Aorta (tissue), 5 donors: ENCODE measurements around the gene SLC6A12. TPM values are rescaled to one million over a fixed set of nuclear protein-coding genes. Genes with fewer than 3 reads are reported as not detected.

ENCODE experiments used
- ATAC-seq: fragments of 200-7000 bp; cut with Tn5 transposase; one replicate; pipeline ENCODE4 v1.9.1; 2022; ENCODE audit warnings: moderate library complexity; ENCODE audit not compliant: low FRiP score
- DNase-seq, 2 donors: peaks; one replicate each; pipeline ENCODE4 v3.0.0-alpha.2; 2020
- H3K27ac ChIP-seq, 2 donors: one replicate each; pipeline ENCODE4 v1.5.1; 2013; ENCODE audit warnings: low read length in 2 of 2, mild to moderate bottlenecking in 2 of 2, moderate library complexity in 2 of 2, control low read depth in 1 of 2, inconsistent platforms in 1 of 2, low read depth in 1 of 2
- H3K27me3 ChIP-seq, 2 donors: one replicate each; pipeline ENCODE4 v1.6.1; 2013; ENCODE audit warnings: control low read depth in 1 of 2, low read length in 1 of 2, mild to moderate bottlenecking in 1 of 2, moderate library complexity in 1 of 2; ENCODE audit not compliant: insufficient read depth in 2 of 2, control insufficient read depth in 1 of 2
- H3K36me3 ChIP-seq, 2 donors: one replicate each; pipeline ENCODE4 v1.6.1; 2013; ENCODE audit warnings: control low read depth in 1 of 2, low read length in 1 of 2, mild to moderate bottlenecking in 1 of 2; ENCODE audit not compliant: insufficient read depth in 2 of 2, control insufficient read depth in 1 of 2
- H3K4me1 ChIP-seq, 2 donors: one replicate each; pipeline ENCODE4 v1.6.1; 2013; ENCODE audit warnings: low read length in 2 of 2, control low read depth in 1 of 2, mild to moderate bottlenecking in 1 of 2, moderate library complexity in 1 of 2; ENCODE audit not compliant: insufficient read depth in 2 of 2, control insufficient read depth in 1 of 2
- H3K4me3 ChIP-seq, 2 donors: one replicate each; pipeline ENCODE4 v1.5.1; 2013; ENCODE audit warnings: low read length in 2 of 2, control low read depth in 1 of 2, mild to moderate bottlenecking in 1 of 2
- H3K9me3 ChIP-seq: one replicate; pipeline ENCODE4 v1.6.1; 2013; ENCODE audit warnings: mild to moderate bottlenecking, low read length; ENCODE audit not compliant: control insufficient read depth
- WGBS, 2 donors: extraction: QIAGEN DNeasy Blood & Tissue Kit; methylation state at CpG; one replicate each; pipeline ENCODE4 v1.1.7; 2013; 5-methylcytosine and 5-hydroxymethylcytosine counted together
- intact Hi-C, 2 donors: fragments of 100-400 bp; cut with DNase I; formaldehyde crosslinking; loops; one replicate each; pipeline versions ENCODE4 v1.14.2 to v1.15.0; 2022
- polyA plus RNA-seq, 2 donors: library from polyadenylated mRNA; stranded (reverse); fragments of 200-250 nt; gene quantifications; one replicate each; pipeline ENCODE4 v1.2.3, GENCODE V29; 2013
- total RNA-seq, 2 donors: library from RNA; stranded (reverse); fragmentation: NEBNext Ultra II Directional; extraction: Animal tissue kit (Norgen Biotek cat#: 25700); gene quantifications; one replicate each; pipeline ENCODE4 v1.2.1, GENCODE V29; 2021
- donor health status: healthy with polysubstance abuse.
- donor health status: Bipolar disorder and iron deficiency.
- donor health status: DM: no; HTN: no; CAD: no.
- donor health status: DM: no; HTN: no; CAD: no.
- donor health status: DM: yes; HTN: yes; CAD: no.

SLC6A12 gene
- total and polyA plus RNA-seq, 4 donors = 0.38 to 2.2 (median 1.3) TPM; not detected in 1

DNA sequence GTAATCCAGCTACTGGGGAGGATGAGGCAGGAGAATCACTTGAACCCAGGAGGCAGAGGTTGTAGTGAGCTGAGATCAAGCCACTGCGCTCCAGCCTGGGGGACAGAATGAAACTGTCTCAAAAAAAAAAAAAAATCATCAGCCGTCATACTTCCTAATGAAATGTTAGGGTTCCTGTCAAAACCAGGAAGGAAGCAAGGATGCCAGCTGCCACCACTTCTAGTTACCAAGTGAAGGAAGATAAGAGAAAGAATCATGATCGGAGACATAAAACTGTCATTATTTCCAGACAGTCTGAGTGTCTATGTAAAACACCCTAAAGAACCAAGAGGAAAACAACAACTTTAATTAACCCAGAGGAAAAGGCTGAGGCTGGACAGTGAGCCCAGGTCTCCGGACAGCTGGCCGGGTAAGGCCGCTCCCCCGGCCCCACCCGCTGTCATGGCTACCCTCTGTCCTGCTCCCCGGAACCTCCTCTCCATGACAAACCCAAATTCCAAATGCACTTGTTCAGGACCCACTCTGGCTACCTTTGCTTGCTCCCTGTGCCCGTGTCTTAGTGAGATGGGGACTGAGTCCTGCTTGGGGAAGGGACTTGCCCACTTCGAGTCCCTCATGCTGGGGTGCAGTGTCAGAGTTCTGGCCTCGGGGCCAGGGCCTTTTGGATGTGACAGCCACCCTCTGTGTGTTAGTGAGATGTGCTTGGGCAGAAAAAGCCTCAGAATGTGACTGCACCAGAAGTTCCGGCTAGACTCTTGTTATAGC, 29.0 kb downstream of the SLC6A12 start:
- ATAC-seq = no peak
- H3K27me3 ChIP-seq = no peaks in the 10 kb centered on the region
- H3K4me3 ChIP-seq = no peak overlapping the region
- H3K9me3 ChIP-seq = no peaks in the 10 kb centered on the region
- no peaks in the 10 kb centered on the region for H3K36me3 ChIP-seq
- no peak for DNase-seq
- H3K27ac ChIP-seq = no peak overlapping the region
- WGBS, 2 donors = 78% methylated on average over 13 of the region's 13 CpGs
- H3K4me1 ChIP-seq = no peaks in the 10 kb centered on the region
- intact Hi-C loops = no loop called here

DNA sequence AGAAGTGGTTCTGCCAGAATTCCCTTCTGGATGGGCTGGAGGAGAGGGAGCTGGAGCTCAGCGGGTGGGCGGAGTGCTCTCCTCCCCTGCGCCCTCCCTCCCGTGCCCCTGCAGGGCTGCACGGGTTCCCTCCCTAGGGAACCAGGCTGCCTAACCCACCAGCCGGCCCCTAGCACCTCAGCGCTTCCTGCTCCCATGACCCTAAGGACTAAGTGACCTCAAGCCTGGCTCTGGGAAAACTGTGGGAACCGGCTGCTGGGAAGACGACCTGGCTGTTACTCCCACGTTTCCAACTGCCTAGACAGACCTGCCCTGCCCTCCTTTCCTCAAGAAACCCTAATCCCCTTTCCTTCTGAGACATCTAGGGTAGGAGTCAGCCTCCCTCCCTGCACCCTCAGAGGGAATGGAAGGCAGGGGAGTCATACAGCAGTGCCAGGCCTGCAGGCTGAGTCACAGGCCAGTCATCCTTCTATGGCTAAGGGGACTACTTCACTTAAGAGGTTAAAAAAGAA, 31.5 kb downstream of the SLC6A12 start:
- 69 to 71% methylated on average over 10 of the region's 10 CpGs for WGBS, 2 donors
- Histone ChIP-seq H3K27me3 (no peaks in the 10 kb centered on the region), H3K4me1 (no peaks in the 10 kb centered on the region), H3K27ac (no peak overlapping the region), H3K4me3 (no peak overlapping the region), H3K9me3 (no peaks in the 10 kb centered on the region), H3K36me3 (no peaks in the 10 kb centered on the region)
- ATAC-seq (no peak), DNase-seq (no peak)
- intact Hi-C loops = no loop called here

DNA sequence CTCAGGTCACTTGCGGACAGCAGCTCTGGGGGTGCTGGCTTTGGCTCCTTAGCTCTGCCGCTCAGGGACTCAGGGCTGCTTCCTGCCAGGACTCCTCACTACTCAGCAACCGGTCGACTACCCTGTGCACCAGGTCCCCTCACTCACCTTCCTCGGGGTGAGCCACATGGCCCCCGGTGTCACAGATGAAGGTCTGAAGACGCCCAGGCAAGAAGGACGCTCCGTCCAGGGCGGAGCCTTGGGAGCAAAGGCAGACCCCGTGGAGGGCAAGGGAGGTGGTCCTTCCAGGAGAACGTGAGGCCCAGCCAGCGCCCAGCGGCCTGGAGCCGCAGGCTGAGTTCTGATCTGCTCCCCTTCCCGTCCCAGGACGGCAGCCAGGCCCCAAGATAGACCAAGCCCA, 32.0 kb downstream of the SLC6A12 start:
- Histone ChIP-seq H3K4me3 (no peak overlapping the region), H3K36me3 (no peaks in the 10 kb centered on the region), H3K9me3 (no peaks in the 10 kb centered on the region), H3K27me3 (no peaks in the 10 kb centered on the region), H3K27ac (no peak overlapping the region), H3K4me1 (no peaks in the 10 kb centered on the region)
- 84 to 85% methylated on average over 17 of the region's 17 CpGs for WGBS, 2 donors
- intact Hi-C loops = no loop called here
- no peak for ATAC-seq
- no peak for DNase-seq

DNA sequence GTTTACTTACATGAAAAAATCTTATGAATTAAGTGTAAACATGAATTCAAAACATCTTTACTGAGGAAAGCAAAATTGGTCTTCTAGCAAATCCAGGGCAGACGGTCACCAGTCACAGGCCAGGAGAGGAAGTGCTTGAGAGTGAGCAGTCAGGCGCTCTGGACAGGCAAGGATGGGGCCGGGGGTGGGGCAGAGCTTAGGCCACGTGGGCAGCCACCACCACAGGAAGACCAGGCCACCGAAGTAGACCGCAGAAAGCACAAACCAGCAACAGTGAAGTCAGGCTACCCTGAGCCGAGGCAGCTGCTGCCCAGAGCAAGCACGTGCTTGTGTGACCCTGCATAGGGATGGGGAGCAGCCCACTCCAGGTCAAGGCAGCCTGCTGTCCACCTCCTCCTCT, 33.5 kb downstream of the SLC6A12 start:
- no peaks in the 10 kb centered on the region for H3K4me1 ChIP-seq
- no peaks in the 10 kb centered on the region for H3K36me3 ChIP-seq
- peak in 1 of 2 donors; percentile 76 for DNase-seq
- WGBS, 2 donors = 77 to 83% methylated on average over 8 of the region's 8 CpGs
- ATAC-seq = peak; percentile 22
- no peaks in the 10 kb centered on the region for H3K9me3 ChIP-seq
- no peak overlapping the region for H3K4me3 ChIP-seq
- no peak overlapping the region for H3K27ac ChIP-seq
- no peaks in the 10 kb centered on the region for H3K27me3 ChIP-seq
- intact Hi-C loops = no loop called here

DNA sequence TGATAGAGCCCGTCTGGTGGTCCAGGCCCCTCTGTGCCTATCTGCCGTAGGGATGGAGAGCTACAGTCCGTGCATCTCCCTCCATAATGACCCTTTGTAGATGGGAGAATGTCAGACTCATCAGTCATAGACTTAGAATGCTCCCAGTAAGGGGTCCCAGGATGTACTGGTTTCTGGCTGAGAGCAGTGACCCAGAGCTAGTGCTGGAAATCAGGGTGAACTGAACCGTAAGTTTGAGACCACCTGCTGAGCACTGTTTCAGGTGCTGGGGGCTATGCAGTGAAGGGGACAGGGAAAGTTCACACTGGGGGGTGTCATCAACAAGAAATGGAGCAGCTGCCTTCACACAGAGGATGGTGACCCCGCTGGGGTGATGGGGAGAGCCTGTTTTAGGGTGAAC, 34.1 kb downstream of the SLC6A12 start:
- no peak overlapping the region for H3K4me3 ChIP-seq
- H3K27ac ChIP-seq = no peak overlapping the region
- H3K36me3 ChIP-seq = no peaks in the 10 kb centered on the region
- DNase-seq = no peak
- H3K4me1 ChIP-seq = no peaks in the 10 kb centered on the region
- H3K9me3 ChIP-seq = no peaks in the 10 kb centered on the region
- no peaks in the 10 kb centered on the region for H3K27me3 ChIP-seq
- WGBS, 2 donors = 92 to 95% methylated on average over 5 of the region's 5 CpGs
- intact Hi-C loops = no loop called here
- no peak for ATAC-seq

DNA sequence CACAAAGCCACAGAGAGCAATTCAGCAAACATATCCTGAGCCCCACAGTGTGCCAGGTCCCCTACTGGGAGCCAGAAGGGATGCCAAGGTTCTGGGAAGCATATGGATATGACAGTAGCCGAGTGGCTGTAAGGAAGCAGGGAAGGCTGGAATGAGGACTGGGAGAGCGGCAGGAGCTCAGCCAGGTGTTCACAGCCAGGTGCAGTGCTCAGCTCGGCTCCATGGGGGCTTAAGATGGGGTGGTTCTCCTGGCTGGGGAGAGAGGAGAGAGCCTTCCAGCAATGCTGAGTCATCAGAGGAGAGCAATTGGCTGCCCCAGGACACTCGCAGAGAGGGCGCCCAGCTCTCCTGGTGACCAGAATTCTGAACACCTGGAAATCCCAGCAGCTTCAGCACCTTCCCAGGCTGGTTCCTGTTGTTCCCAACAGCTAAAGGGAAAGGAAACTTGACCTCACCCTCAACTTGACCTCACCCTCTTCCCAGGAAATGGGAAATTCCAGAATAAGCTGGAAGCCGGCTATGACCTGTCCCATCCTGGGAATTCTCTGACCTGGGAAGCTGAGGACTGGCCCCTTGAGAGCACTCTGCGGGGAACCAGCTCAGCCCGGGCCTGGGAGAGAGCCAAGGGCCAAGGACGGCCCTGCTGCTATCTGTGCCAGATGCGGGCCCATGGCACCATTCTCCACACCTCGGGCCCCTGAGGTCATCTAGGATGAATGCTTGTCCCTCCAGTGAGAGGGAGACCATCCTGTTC, 34.6 kb downstream of the SLC6A12 start:
- ATAC-seq (no peak), DNase-seq (no peak)
- H3K27ac ChIP-seq = no peak overlapping the region
- no peaks in the 10 kb centered on the region for H3K4me1 ChIP-seq
- no peak overlapping the region for H3K4me3 ChIP-seq
- 78 to 79% methylated on average over 11 of the region's 11 CpGs for WGBS, 2 donors
- no peaks in the 10 kb centered on the region for H3K27me3 ChIP-seq
- H3K9me3 ChIP-seq = no peaks in the 10 kb centered on the region
- no peaks in the 10 kb centered on the region for H3K36me3 ChIP-seq
- intact Hi-C loops = no loop called here

DNA sequence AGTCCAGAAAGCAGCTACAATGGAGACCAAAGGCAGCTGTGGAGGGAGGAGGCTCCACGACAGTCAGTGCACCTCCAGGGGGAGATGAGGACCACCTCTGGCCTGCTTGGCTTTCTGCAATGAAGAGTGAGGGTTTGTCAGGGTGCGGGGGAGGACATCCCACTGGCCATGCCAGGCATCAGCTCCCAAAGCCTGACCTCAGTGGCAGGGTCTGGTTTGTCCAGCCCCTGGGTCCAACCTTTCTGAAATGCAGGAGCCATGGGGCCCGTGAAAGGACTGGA, 35.2 kb downstream of the SLC6A12 start:
- H3K4me3 ChIP-seq = no peak overlapping the region
- 88 to 91% methylated on average over 3 of the region's 3 CpGs for WGBS, 2 donors
- no peaks in the 10 kb centered on the region for H3K4me1 ChIP-seq
- ATAC-seq (no peak), DNase-seq (no peak)
- intact Hi-C loops = no loop called here
- H3K9me3 ChIP-seq = no peaks in the 10 kb centered on the region
- no peaks in the 10 kb centered on the region for H3K27me3 ChIP-seq
- H3K27ac ChIP-seq = no peak overlapping the region
- H3K36me3 ChIP-seq = no peaks in the 10 kb centered on the region

DNA sequence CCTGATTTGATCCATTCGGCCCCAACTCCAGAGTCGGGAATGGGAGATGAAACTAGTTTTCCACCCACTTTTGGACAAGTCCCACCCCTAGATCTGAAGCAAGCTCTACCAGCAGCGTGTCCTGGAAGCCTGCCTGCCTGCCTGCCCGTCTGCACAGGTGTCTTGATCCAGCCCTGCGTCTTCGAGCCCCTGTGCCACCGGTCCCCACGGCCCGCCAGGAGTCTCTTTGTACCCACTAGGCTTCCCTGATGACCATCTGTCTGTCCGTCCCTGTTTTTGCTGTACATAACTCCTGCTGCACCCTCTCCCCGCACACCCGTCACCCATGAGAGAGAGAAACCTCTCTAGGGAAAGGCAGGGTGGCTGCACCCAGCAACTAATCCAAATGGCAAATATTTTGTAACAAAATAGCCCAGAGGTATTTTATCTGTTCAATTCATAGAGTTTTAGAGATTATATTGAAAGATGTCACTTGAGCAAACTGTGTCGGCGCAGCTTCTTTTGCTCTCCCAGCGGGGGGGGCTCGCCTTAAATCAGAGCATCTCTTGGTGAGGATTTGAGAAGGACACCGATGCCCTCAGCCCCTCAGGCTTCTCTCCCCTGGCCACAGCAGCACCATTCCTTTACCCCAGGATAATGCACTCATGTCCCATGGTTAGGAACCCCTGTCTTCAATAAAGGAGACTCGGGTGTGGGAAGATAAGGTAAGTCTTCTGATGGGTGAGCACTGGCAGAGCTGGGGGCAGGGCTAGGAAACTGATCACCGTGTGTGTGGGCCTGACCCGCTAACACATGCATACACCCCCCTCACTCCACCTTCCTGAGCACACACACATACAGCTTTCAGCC, 35.8 kb downstream of the SLC6A12 start:
- 95 to 96% methylated on average over 20 of the region's 20 CpGs for WGBS, 2 donors
- Histone ChIP-seq H3K4me1 (no peaks in the 10 kb centered on the region), H3K36me3 (no peaks in the 10 kb centered on the region), H3K27me3 (no peaks in the 10 kb centered on the region), H3K9me3 (no peaks in the 10 kb centered on the region), H3K4me3 (no peak overlapping the region), H3K27ac (no peak overlapping the region)
- intact Hi-C loops = no loop called here
- ATAC-seq (no peak), DNase-seq (no peak)
